HepG2 (cell line): ENCODE measurements around the gene ASXL1. TPM values are rescaled to one million over a fixed set of nuclear protein-coding genes. Genes with fewer than 3 reads are reported as not detected.

ENCODE experiments used
- ATAD3A ChIP-seq: sonication (generic); formaldehyde crosslinking; IDR thresholded peaks from 2 replicates; pipeline ENCODE4 v1.4.0; 2020; ENCODE audit warnings: missing genetic modification reagents
- BCL6 ChIP-seq: IDR thresholded peaks from 2 replicates; pipeline ENCODE4 v1.6.1; 2016; ENCODE audit warnings: missing genetic modification reagents, missing compliant biosample characterization
- CBX1 ChIP-seq: IDR thresholded peaks from one replicate; pipeline ENCODE4 v1.6.1; 2016; ENCODE audit warnings: antibody characterized with exemption, low read depth
- CENPT ChIP-seq: sonication (generic); formaldehyde crosslinking; IDR thresholded peaks from 2 replicates; pipeline ENCODE4 v1.8.0; 2022; ENCODE audit warnings: low read depth, mild to moderate bottlenecking, moderate library complexity, missing genetic modification reagents
- EEA1 ChIP-seq: sonication (generic); formaldehyde crosslinking; IDR thresholded peaks from 2 replicates; pipeline ENCODE4 v1.5.1; 2020; ENCODE audit warnings: mild to moderate bottlenecking, missing genetic modification reagents, borderline replicate concordance
- HDAC2 ChIP-seq: sonication (generic); formaldehyde crosslinking; IDR thresholded peaks from 2 replicates; pipeline ENCODE4 v1.4.0; 2020; ENCODE audit warnings: missing genetic modification reagents
- JUND ChIP-seq: sonication (generic); formaldehyde crosslinking; IDR thresholded peaks from 2 replicates; pipeline ENCODE4 v1.8.0; 2022; ENCODE audit warnings: mild to moderate bottlenecking, missing genetic modification reagents
- POGZ ChIP-seq: sonication (generic); formaldehyde crosslinking; IDR thresholded peaks from 2 replicates; pipeline ENCODE4 v1.4.0; 2020; ENCODE audit warnings: mild to moderate bottlenecking, missing genetic modification reagents
- REXO4 ChIP-seq: sonication (generic); formaldehyde crosslinking; IDR thresholded peaks from 2 replicates; pipeline ENCODE4 v1.8.0; 2022; ENCODE audit warnings: missing genetic modification reagents, mild to moderate bottlenecking, borderline replicate concordance
- SIN3B ChIP-seq: fragments of 150-350 bp; IDR thresholded peaks from 2 replicates; pipeline ENCODE4 v1.6.1; 2014; ENCODE audit warnings: low read length
- SIX1 ChIP-seq: sonication (generic); formaldehyde crosslinking; IDR thresholded peaks from 2 replicates; pipeline ENCODE4 v1.4.0; 2020; ENCODE audit warnings: missing genetic modification reagents, borderline replicate concordance
- ZBTB21 ChIP-seq: sonication (generic); formaldehyde crosslinking; IDR thresholded peaks from 2 replicates; pipeline ENCODE4 v1.4.0; 2020; ENCODE audit warnings: missing genetic modification reagents
- ZFP82 ChIP-seq: sonication (generic); formaldehyde crosslinking; IDR thresholded peaks from 2 replicates; pipeline ENCODE4 v1.5.1; 2020; ENCODE audit warnings: mild to moderate bottlenecking, missing genetic modification reagents, borderline replicate concordance
- ZNF260 ChIP-seq: sonication (generic); formaldehyde crosslinking; IDR thresholded peaks from 2 replicates; pipeline ENCODE4 v1.4.0; 2020; ENCODE audit warnings: missing genetic modification reagents, low read depth, mild to moderate bottlenecking, borderline replicate concordance
- ZNF577 ChIP-seq: sonication (generic); formaldehyde crosslinking; IDR thresholded peaks from 2 replicates; pipeline ENCODE4 v1.4.0; 2020; ENCODE audit warnings: mild to moderate bottlenecking, low read depth, missing genetic modification reagents, borderline replicate concordance
- ZNF747 ChIP-seq: sonication (generic); formaldehyde crosslinking; IDR thresholded peaks from 2 replicates; pipeline ENCODE4 v1.8.1; 2023; ENCODE audit warnings: missing genetic modification reagents, mild to moderate bottlenecking, borderline replicate concordance
- ZSCAN31 ChIP-seq: sonication (generic); formaldehyde crosslinking; IDR thresholded peaks from 2 replicates; pipeline ENCODE4 v1.5.0; 2020; ENCODE audit warnings: low read depth, mild to moderate bottlenecking, missing genetic modification reagents
- polyA plus RNA-seq, 8 experiments: library from polyadenylated mRNA; depleted of rRNA in 3 of 8; stranded (reverse) in 7 of 8; unstranded in 1 of 8; fragments of >200 nt; fragmentation: Illumina TruSeq in 4 of 8; extraction: Trizol in 4 of 8; gene quantifications; 2 replicates each; pipeline versions ENCODE4 v1.2.1 to v1.2.3, GENCODE V29; 2011 to 2016; ENCODE audit warnings: low read depth in 4 of 8, missing spikeins in 1 of 8, mixed read lengths in 1 of 8; ENCODE audit not compliant: insufficient read depth in 1 of 8
- total RNA-seq, 5 experiments: library from RNA; depleted of rRNA; stranded (reverse); fragments of >200 nt; fragmentation: Illumina TruSeq; extraction: Trizol; gene quantifications; 2 replicates each; pipeline ENCODE4 v1.2.3, GENCODE V29; 2016; ENCODE audit warnings: low read depth in 1 of 5
- TF ChIP-seq, protein P1 (sequence below): sonication (generic); formaldehyde crosslinking; IDR thresholded peaks from 2 replicates; pipeline ENCODE4 v1.8.0; 2022; ENCODE audit warnings: missing genetic modification reagents, mild to moderate bottlenecking, inconsistent platforms, borderline replicate concordance
- TF ChIP-seq, protein P2 (sequence below): sonication (generic); formaldehyde crosslinking; IDR thresholded peaks from 2 replicates; pipeline ENCODE4 v1.8.1; 2023; ENCODE audit warnings: mild to moderate bottlenecking, inconsistent platforms, moderate library complexity, missing genetic modification reagents, borderline replicate concordance
- TF ChIP-seq, protein P3 (sequence below), 2 experiments: sonication (generic) in 1 of 2; formaldehyde crosslinking in 1 of 2; IDR thresholded peaks; 2 replicates each; pipeline versions ENCODE4 v1.4.0 to v1.6.1; 2016 to 2020; ENCODE audit warnings: borderline replicate concordance in 1 of 2, low read depth in 1 of 2, mild to moderate bottlenecking in 1 of 2, missing genetic modification reagents in 1 of 2
- TF ChIP-seq, protein P4 (sequence below): sonication (generic); formaldehyde crosslinking; IDR thresholded peaks from 2 replicates; pipeline ENCODE4 v1.9.0; 2022; ENCODE audit warnings: missing genetic modification reagents, mild to moderate bottlenecking, borderline replicate concordance

The ASXL1 gene
- total and polyA plus RNA-seq, 2 of the 13 experiments (the other 11 are each of a cell fraction or from before 2014, with no cell fraction given) = 62.1 to 74.8 TPM

DNA sequence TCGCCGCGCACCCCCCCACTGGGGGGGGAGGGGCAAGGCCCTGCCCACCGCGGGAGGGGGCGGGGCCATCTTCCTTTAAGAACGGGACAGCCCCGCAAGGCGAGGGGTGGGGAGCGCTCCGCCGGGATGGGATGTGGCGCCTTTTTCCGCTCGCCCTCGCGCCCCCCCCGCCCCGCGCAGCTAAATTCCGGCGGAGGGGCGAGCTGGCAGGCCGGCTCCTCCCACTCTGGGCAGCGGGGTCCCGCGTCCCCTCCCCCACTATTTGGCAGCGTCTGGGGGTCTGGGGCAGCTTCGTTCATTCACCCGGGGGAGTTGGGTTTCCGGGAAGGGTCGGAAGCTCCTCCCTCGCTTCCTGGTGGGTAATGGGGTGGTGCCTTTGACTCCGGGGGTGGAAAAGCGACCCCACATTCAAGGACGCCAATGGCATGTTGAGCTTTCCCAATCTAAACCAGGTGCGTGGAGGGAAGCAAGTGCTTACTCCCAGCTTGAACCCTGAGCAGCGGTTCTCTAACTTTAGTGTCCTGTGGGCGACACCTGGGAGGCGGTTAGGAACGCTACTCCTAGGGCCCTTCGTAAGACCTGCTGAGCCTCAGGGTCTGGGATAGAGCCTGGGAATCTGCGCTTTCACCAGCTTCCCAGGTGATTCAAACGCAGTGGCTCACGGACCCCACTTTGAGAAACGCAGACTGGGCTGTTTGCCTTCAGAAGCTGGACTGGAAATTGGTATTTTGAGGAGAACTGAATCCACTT, 927 bp downstream of the ASXL1 start (continued):
- TF ChIP-seq, protein P1, sequence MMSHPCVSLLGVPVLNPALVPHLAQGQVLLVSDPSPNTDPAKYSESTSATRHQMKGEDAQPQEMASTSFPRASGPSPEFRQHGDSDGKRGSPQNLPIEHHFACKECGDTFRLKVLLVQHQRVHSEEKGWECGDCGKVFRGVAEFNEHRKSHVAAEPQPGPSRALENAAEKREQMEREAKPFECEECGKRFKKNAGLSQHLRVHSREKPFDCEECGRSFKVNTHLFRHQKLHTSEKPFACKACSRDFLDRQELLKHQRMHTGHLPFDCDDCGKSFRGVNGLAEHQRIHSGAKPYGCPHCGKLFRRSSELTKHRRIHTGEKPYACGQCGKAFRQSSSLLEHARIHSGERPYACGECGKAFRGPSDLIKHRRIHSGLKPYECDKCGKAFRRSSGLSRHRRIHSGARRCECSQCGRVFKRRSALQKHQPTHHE (CRISPR knock-in tag) = peak; percentile 94
- no peak for TF ChIP-seq ZNF577 (CRISPR knock-in tag)
- TF ChIP-seq, protein P2, sequence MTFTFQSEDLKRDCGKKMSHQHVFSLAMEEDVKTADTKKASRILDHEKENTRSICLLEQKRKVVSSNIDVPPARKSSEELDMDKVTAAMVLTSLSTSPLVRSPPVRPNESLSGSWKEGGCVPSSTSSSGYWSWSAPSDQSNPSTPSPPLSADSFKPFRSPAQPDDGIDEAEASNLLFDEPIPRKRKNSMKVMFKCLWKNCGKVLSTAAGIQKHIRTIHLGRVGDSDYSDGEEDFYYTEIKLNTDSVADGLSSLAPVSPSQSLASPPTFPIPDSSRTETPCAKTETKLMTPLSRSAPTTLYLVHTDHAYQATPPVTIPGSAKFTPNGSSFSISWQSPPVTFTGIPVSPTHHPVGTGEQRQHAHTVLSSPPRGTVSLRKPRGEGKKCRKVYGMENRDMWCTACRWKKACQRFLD (CRISPR knock-in tag) = peak; percentile 82; the same call in 1 of the 2 replicates
- no peak for TF ChIP-seq ZNF747 (CRISPR knock-in tag)
- TF ChIP-seq, protein P3, sequence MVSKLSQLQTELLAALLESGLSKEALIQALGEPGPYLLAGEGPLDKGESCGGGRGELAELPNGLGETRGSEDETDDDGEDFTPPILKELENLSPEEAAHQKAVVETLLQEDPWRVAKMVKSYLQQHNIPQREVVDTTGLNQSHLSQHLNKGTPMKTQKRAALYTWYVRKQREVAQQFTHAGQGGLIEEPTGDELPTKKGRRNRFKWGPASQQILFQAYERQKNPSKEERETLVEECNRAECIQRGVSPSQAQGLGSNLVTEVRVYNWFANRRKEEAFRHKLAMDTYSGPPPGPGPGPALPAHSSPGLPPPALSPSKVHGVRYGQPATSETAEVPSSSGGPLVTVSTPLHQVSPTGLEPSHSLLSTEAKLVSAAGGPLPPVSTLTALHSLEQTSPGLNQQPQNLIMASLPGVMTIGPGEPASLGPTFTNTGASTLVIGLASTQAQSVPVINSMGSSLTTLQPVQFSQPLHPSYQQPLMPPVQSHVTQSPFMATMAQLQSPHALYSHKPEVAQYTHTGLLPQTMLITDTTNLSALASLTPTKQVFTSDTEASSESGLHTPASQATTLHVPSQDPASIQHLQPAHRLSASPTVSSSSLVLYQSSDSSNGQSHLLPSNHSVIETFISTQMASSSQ (IDR thresholded peaks at IDR 0.05; ENCODE audit: low read depth) = no peak
- TF ChIP-seq, protein P3 (CRISPR knock-in tag; IDR thresholded peaks at IDR 0.05; ENCODE audit: borderline replicate concordance) = peak; percentile 78
- no peak for TF ChIP-seq ZNF260 (CRISPR knock-in tag)
- peak; percentile 49 for TF ChIP-seq BCL6 (CRISPR knock-in tag)
- TF ChIP-seq ZFP82 (CRISPR knock-in tag) = peak; percentile 98
- no peak for TF ChIP-seq EEA1 (CRISPR knock-in tag)
- TF ChIP-seq SIN3B = 0 out of 2 replicates have a peak, but pooled peaks have one; percentile 22
- no peak for TF ChIP-seq CBX1
- peak; percentile 91 for TF ChIP-seq ZSCAN31 (CRISPR knock-in tag)
- TF ChIP-seq REXO4 (CRISPR knock-in tag) = no peak
- TF ChIP-seq SIX1 = peak; percentile 26; the same call in 1 of the 2 replicates
- no peak for TF ChIP-seq ZBTB21 (CRISPR knock-in tag)
- TF ChIP-seq, protein P4, sequence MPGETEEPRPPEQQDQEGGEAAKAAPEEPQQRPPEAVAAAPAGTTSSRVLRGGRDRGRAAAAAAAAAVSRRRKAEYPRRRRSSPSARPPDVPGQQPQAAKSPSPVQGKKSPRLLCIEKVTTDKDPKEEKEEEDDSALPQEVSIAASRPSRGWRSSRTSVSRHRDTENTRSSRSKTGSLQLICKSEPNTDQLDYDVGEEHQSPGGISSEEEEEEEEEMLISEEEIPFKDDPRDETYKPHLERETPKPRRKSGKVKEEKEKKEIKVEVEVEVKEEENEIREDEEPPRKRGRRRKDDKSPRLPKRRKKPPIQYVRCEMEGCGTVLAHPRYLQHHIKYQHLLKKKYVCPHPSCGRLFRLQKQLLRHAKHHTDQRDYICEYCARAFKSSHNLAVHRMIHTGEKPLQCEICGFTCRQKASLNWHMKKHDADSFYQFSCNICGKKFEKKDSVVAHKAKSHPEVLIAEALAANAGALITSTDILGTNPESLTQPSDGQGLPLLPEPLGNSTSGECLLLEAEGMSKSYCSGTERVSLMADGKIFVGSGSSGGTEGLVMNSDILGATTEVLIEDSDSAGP = peak; percentile 34; the same call in 1 of the 2 replicates
- peak; percentile 75 for TF ChIP-seq HDAC2 (CRISPR knock-in tag)
- TF ChIP-seq JUND (CRISPR knock-in tag) = 0 out of 2 replicates have a peak, but pooled peaks have one; percentile 16
- no peak for TF ChIP-seq ATAD3A (CRISPR knock-in tag)
- peak; percentile 49 for TF ChIP-seq POGZ (CRISPR knock-in tag)
- no peak for TF ChIP-seq CENPT (CRISPR knock-in tag)
